ENCODE results near the gene CCL1. TPM values are rescaled to one million over a fixed set of nuclear protein-coding genes. Genes with fewer than 3 reads are reported as not detected.

The CCL1 gene
- total and polyA plus RNA-seq, 9 of the 15 experiments (the other 6 are each of a cell fraction or from before 2014, with no cell fraction given) = 0.45 TPM; not detected in 8

DNA sequence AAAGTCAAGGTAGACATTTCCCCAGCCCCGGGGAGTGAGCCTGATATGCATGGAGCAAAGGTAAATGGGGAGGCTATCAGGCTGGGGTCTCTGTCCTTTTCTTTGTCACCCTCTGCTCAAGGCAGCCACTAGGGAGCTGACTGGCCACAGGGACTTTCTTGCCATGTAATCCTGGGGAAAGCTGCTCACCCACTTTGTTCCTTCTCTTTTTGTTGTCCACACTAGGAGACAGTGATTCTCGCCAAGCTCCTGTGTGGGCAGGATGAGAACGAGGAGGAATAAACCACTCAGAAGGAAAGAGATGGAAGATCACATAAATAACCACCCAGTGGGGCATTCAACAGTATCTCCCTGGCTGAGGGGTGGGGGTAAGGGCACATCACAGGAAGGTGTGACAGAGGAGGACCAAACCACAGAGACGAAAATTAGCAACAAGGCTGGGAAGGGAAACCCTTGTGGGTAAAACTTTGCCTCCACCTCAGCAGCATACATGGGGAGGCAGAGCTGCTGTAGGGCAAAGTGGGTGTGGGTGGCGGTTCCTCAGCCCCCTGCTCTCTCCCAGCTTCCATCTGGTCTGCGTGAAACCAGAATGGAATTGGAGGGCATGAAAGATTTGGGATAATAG is 26.2 kb upstream of the CCL1 start (continued):
- TF ChIP-seq ZNF318 (IDR thresholded peaks at IDR 0.05; ENCODE audit: borderline replicate concordance in 1 of 2, low read depth in 1 of 2) (no peak), ZNF696 (CRISPR knock-in tag; conservative IDR thresholded peaks at IDR 0.05) (no peak), DDX20 (tag; IDR thresholded peaks at IDR 0.05; ENCODE audit: low read depth) (no peak), TSC22D4 (tag; IDR thresholded peaks at IDR 0.05) (no peak), NR2C1 (IDR thresholded peaks at IDR 0.05) (no peak), NR2C1 (tag; IDR thresholded peaks at IDR 0.05) (no peak)
- TF ChIP-seq, protein P1, sequence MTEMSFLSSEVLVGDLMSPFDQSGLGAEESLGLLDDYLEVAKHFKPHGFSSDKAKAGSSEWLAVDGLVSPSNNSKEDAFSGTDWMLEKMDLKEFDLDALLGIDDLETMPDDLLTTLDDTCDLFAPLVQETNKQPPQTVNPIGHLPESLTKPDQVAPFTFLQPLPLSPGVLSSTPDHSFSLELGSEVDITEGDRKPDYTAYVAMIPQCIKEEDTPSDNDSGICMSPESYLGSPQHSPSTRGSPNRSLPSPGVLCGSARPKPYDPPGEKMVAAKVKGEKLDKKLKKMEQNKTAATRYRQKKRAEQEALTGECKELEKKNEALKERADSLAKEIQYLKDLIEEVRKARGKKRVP (CRISPR knock-in tag; IDR thresholded peaks at IDR 0.05) = no peak
- TF ChIP-seq, protein P2, sequence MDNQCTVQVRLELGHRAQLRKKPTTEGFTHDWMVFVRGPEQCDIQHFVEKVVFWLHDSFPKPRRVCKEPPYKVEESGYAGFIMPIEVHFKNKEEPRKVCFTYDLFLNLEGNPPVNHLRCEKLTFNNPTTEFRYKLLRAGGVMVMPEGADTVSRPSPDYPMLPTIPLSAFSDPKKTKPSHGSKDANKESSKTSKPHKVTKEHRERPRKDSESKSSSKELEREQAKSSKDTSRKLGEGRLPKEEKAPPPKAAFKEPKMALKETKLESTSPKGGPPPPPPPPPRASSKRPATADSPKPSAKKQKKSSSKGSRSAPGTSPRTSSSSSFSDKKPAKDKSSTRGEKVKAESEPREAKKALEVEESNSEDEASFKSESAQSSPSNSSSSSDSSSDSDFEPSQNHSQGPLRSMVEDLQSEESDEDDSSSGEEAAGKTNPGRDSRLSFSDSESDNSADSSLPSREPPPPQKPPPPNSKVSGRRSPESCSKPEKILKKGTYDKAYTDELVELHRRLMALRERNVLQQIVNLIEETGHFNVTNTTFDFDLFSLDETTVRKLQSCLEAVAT (IDR thresholded peaks at IDR 0.05) = no peak

All from K562 (cell line).